Peyer's patch (tissue), 4 donors: Measurements from ENCODE around the gene PRDM5. TPM values are rescaled to one million over a fixed set of nuclear protein-coding genes. Genes with fewer than 3 reads are reported as not detected.

ENCODE experiments used
- DNase-seq, 3 donors: peaks; one replicate each; pipeline ENCODE4 v3.0.0-alpha.2; 2017 to 2019
- H3K27ac ChIP-seq, 4 donors: fragments of 200-600 bp; sonication (generic); one replicate each; pipeline ENCODE4 v1.5.1; 2016 to 2019
- H3K27me3 ChIP-seq, 2 donors: fragments of 200-600 bp; sonication (generic); one replicate each; pipeline ENCODE4 v1.5.1; 2019
- H3K36me3 ChIP-seq, 3 donors: fragments of 200-600 bp; sonication (generic); one replicate each; pipeline ENCODE4 v1.5.1; 2016 to 2019
- H3K4me1 ChIP-seq, 4 donors: fragments of 200-600 bp; sonication (generic); one replicate each; pipeline ENCODE4 v1.5.1; 2016 to 2019
- H3K4me3 ChIP-seq, 4 donors: fragments of 200-600 bp; sonication (generic); 1 replicate in 3 of 4; 2 replicates in 1 of 4; pipeline ENCODE4 v1.5.1; 2016 to 2019; ENCODE audit warnings: mild to moderate bottlenecking in 1 of 4
- H3K9me3 ChIP-seq, 4 donors: fragments of 200-600 bp; sonication (generic); one replicate each; pipeline ENCODE4 v1.5.1; 2016 to 2019; ENCODE audit warnings: mild to moderate bottlenecking in 1 of 4
- POLR2A ChIP-seq, 2 donors: fragments of 450-650 bp; IDR thresholded peaks; one replicate each; pipeline ENCODE4 v1.5.1; 2017; ENCODE audit warnings: antibody characterized with exemption in 2 of 2, mild to moderate bottlenecking in 2 of 2, moderate library complexity in 2 of 2
- total RNA-seq, 4 donors: library from RNA; depleted of rRNA; stranded (reverse); fragments of >200 nt; gene quantifications; one replicate each; pipeline ENCODE4 v1.1.0, GENCODE V29; 2016
- TF ChIP-seq, protein P1 (sequence below), 6 experiments: fragments of 450-650 bp in 4 of 6; fragments of 200-600 bp in 2 of 6; sonication (generic) in 1 of 6; IDR thresholded peaks; one replicate each; pipeline ENCODE4 v1.5.1; 2017 to 2019; ENCODE audit warnings: antibody characterized with exemption in 6 of 6, mild to moderate bottlenecking in 3 of 6, moderate library complexity in 1 of 6

PRDM5 gene
- total RNA-seq, 4 donors from 2014 or later: 3.9 to 9.9 (median 5.3) TPM

DNA sequence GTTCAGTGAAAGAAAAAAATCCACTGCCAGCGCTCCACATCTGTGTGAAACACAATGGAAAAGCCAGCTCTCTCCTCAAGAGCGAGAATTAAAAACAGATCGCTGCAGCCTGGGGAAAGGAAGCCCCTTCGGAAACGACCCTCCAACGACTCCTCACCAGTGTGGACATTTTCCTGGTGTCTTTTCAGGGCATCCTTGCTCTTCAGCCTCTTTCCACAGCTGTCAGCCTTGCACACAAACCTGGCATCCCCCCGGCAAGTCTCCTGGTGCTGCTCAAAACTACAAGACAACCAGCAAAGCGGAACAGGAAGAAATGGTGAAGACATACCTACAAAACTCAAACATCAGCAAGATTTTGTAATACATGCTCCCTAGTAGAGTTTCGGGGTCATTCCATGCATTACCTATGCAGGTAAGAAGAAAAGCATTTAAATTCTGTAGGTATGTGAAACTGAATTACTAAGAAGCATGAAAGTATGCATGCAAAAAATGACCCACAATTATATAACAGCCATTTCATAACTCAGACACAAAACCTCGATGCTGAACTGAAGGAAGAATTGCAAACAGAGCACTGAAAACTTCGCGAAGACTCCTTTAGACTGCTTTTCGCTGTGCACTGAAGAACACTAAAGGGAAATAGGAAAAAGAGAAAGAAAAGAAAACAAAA is 106.1 kb downstream of the PRDM5 start:
- no peak overlapping the region for H3K27ac ChIP-seq
- no peak overlapping the region for H3K4me3 ChIP-seq
- H3K9me3 ChIP-seq: no peaks in the 10 kb centered on the region
- DNase-seq: no peak
- no peak for TF ChIP-seq POLR2A (IDR thresholded peaks at IDR 0.05)
- TF ChIP-seq, protein P1, sequence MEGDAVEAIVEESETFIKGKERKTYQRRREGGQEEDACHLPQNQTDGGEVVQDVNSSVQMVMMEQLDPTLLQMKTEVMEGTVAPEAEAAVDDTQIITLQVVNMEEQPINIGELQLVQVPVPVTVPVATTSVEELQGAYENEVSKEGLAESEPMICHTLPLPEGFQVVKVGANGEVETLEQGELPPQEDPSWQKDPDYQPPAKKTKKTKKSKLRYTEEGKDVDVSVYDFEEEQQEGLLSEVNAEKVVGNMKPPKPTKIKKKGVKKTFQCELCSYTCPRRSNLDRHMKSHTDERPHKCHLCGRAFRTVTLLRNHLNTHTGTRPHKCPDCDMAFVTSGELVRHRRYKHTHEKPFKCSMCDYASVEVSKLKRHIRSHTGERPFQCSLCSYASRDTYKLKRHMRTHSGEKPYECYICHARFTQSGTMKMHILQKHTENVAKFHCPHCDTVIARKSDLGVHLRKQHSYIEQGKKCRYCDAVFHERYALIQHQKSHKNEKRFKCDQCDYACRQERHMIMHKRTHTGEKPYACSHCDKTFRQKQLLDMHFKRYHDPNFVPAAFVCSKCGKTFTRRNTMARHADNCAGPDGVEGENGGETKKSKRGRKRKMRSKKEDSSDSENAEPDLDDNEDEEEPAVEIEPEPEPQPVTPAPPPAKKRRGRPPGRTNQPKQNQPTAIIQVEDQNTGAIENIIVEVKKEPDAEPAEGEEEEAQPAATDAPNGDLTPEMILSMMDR (IDR thresholded peaks at IDR 0.05): no peak
- H3K4me1 ChIP-seq: no peaks in the 10 kb centered on the region
- H3K27me3 ChIP-seq: no peaks in the 10 kb centered on the region
- H3K36me3 ChIP-seq: no peaks in the 10 kb centered on the region

GRCh38 chr4:120815361-120815760 is 107.2 kb downstream of the PRDM5 start:
- Histone ChIP-seq H3K36me3 (no peaks in the 10 kb centered on the region), H3K27me3 (no peaks in the 10 kb centered on the region), H3K9me3 (no peaks in the 10 kb centered on the region), H3K4me1 (no peaks in the 10 kb centered on the region), H3K4me3 (no peak overlapping the region), H3K27ac (no peak overlapping the region)
- no peak for DNase-seq
- no peak for TF ChIP-seq POLR2A (IDR thresholded peaks at IDR 0.05)
- TF ChIP-seq, protein P1 (IDR thresholded peaks at IDR 0.05): no peak

GRCh38 chr4:120814886-120815285 is 107.6 kb downstream of the PRDM5 start:
- TF ChIP-seq POLR2A (IDR thresholded peaks at IDR 0.05): no peak
- TF ChIP-seq, protein P1 (IDR thresholded peaks at IDR 0.05): no peak
- H3K4me3 ChIP-seq: no peak overlapping the region
- no peak overlapping the region for H3K27ac ChIP-seq
- H3K9me3 ChIP-seq: peaks cover 0 to 2% (median 0%) of the 10 kb centered on the region in 4 donors
- H3K36me3 ChIP-seq: no peaks in the 10 kb centered on the region
- H3K4me1 ChIP-seq: no peaks in the 10 kb centered on the region
- no peak for DNase-seq
- no peaks in the 10 kb centered on the region for H3K27me3 ChIP-seq

GRCh38 chr4:120812216-120812615 is 110.3 kb downstream of the PRDM5 start:
- no peak overlapping the region for H3K4me3 ChIP-seq
- no peaks in the 10 kb centered on the region for H3K27me3 ChIP-seq
- no peaks in the 10 kb centered on the region for H3K36me3 ChIP-seq
- no peaks in the 10 kb centered on the region for H3K4me1 ChIP-seq
- H3K27ac ChIP-seq: no peak overlapping the region
- no peak for DNase-seq
- no peak for TF ChIP-seq POLR2A (IDR thresholded peaks at IDR 0.05)
- TF ChIP-seq, protein P1 (IDR thresholded peaks at IDR 0.05): no peak
- H3K9me3 ChIP-seq: peaks cover 0 to 5% (median 0%) of the 10 kb centered on the region in 4 donors

- Histone ChIP-seq H3K27ac (no peak overlapping the region), H3K27me3 (no peaks in the 10 kb centered on the region), H3K4me3 (no peak overlapping the region), H3K4me1 (no peaks in the 10 kb centered on the region), H3K36me3 (no peaks in the 10 kb centered on the region), H3K9me3 (peaks cover 0 to 5% (median 0%) of the 10 kb centered on the region in 4 donors)
- no peak for DNase-seq
- TF ChIP-seq, protein P1 (IDR thresholded peaks at IDR 0.05): peak in 4 of 6 experiments; percentile 25 to 57 (median 44)
- no peak for TF ChIP-seq POLR2A (IDR thresholded peaks at IDR 0.05)
Measured at GRCh38 chr4:120809518-120809917, 113.0 kb downstream of the PRDM5 start.
